ENCODE results near the gene ECHS1. TPM values are rescaled to one million over a fixed set of nuclear protein-coding genes. Genes with fewer than 3 reads are reported as not detected.
A peak's percentile ranks its signal among the peaks of the same experiment; 100 is the strongest.

ECHS1 gene
- total RNA-seq, 1 donor from 2014 or later: 37.7 TPM

DNA sequence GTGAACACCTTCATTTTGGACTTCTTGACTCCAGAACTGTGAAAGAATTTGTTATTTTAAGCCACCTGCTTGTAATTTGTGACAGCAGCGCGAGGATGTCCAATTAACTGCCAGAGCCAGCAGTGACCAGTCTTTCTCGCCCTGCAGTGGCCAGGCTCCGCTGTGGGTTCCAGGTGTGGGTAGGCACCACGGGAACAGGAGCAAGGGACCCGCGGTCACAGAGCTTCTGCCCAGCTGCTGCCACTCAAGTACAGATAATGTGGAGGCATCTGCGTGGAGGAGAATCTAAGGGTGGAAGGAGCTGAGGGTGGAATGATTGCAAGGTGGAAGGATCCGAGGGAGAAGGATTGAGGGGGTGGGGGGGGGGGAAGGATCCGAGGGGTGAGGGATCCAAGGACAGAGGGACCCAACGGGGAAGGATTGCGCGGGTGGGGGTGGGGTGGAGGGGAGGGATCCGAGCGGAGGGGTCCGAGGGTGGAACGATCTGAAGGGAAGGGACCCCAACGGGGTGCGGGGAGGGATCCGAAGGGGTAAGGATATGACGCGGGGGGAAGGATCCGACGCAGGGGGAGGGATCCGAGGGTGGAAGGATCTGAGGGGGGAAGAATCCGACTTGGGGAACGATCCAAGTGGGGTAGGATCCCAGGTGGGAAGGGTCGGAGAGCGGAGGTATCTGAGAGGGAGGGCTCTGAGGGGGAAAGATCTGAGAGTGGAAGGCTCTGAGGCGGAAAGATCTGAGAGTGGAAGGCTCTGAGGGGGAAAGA lies 40.0 kb downstream of the ECHS1 start:
- Mint-ChIP-seq H3K27me3 (peaks cover 19% of the 10 kb centered on the region), H3K4me3 (no peak overlapping the region), H3K4me1 (peaks cover 9% of the 10 kb centered on the region), H3K27ac (no peak overlapping the region), H3K36me3 (ENCODE audit: low read depth) (no peaks in the 10 kb centered on the region), H3K9me3 (no peaks in the 10 kb centered on the region)
- no peak for TF ChIP-seq CTCF (IDR thresholded peaks at IDR 0.05)
- ATAC-seq (ENCODE audit: low read depth): no peak
- ChIA-PET POLR2A (no interaction called here), CTCF (no interaction called here)
- DNase-seq: no peak
- intact Hi-C loops (cut with micrococcal nuclease): no loop called here

DNA sequence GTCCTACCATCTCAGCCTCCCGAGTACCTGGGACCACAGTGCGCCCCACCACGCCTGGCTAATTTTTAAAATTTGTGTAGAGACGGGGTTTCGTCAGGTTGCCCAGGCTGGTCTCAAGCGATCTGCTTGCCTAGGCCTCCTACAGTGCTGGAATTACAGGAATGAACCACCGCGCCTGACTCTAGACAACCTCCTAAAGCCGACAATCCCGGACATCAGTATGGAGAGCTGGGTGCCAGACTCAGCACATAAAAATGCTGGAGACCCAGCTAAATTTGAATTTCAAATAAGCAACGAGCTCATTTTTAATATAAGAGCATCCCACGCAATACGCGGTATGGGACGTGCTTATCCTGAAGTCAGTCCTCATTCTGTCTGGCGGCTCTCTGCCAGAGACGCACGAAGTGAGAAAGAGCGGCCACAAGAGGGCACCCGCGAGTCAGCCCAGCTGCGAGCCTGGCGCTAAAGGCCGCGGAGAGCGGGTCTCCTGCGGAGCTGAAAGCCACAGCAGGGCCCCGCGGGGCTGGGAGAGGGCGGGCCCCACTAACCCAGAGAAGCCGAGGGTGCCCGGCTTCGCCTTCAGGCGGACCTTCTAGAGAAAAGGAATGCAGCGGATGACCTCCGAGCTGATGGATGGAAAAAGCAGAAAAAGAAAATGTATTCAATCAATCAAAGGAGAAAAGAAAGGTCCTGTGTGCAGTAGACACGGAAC lies 43.5 kb downstream of the ECHS1 start:
- H3K4me3 Mint-ChIP-seq: peak overlapping the region; percentile 41
- peaks cover 39% of the 10 kb centered on the region for H3K27me3 Mint-ChIP-seq
- peaks cover 18% of the 10 kb centered on the region for H3K4me1 Mint-ChIP-seq
- CTCF ChIA-PET: interaction anchor here (0.7 to 3.0 kb wide), 23 partner anchors 8 to 244 kb away, joined by 3 to 24 read pairs (median 4); partner anchors contain the start of genes ECHS1, FUOM and PAOX
- ATAC-seq (ENCODE audit: low read depth): peak; percentile 90
- intact Hi-C loops (cut with micrococcal nuclease): loop anchor here (1.0 to 10.0 kb wide), 6 partner anchors 48 to 675 kb away; partner anchors contain the start of genes MTG1 and PAOX
- H3K36me3 Mint-ChIP-seq (ENCODE audit: low read depth): no peaks in the 10 kb centered on the region
- peak; percentile 84 for DNase-seq
- no peaks in the 10 kb centered on the region for H3K9me3 Mint-ChIP-seq
- peak; percentile 69 for TF ChIP-seq CTCF (IDR thresholded peaks at IDR 0.05)
- POLR2A ChIA-PET: interaction anchor here (0.9 kb wide), 1 partner anchor 60 kb away, joined by 3 read pairs; no protein-coding TSS in a partner anchor
- H3K27ac Mint-ChIP-seq: no peak overlapping the region

DNA sequence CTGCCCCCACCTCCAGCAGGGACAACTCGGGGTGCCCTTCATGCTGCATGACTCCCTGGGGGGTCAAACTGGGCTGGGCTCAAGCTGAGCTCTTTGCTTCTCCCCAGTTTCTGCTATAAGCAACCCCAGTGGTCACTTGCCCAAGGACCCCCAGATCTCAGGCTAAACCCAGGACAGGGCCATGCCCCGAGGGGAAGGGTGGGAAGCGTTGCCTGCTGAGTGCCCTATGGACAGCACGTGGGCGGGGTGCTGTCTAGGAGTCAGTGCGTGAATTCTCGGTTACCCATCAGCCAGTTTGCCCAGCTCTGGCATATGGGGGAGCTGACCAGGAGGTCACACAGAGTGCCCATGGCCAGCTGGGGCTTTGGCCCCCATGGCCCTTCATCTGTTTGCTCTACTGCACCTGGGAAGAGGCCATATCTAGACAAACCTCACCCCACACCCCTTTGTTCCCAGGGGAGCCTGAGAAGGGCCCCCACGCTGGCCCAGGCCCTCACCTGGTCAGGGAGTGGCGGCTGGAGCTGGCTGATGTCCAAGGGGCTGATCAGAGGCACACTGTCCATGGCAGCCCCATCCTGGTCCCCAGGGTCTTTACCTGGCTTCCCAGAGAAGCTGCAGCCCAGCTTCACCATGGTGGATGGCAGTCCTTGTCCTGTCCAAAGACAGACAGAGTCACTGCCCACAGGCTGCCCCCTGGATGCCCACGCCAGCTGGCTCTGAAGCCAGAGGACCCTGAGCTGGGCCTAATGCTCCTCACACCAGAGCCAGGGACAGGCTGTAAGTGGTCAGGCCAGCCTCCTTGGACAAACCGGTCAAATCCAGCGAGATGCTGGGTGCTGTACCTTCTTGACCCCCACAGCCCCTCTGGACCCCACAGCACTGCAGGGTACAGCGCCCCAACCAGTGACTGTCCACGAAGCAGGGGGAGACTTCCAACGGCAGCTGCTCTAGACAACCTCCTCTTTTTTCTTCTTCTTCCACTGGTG lies 44.5 kb downstream of the ECHS1 start:
- Mint-ChIP-seq H3K36me3 (ENCODE audit: low read depth) (no peaks in the 10 kb centered on the region), H3K4me1 (peaks cover 18% of the 10 kb centered on the region), H3K9me3 (no peaks in the 10 kb centered on the region), H3K4me3 (no peak overlapping the region), H3K27me3 (peaks cover 39% of the 10 kb centered on the region), H3K27ac (no peak overlapping the region)
- ATAC-seq (ENCODE audit: low read depth) (no peak), DNase-seq (no peak)
- intact Hi-C loops (cut with micrococcal nuclease): loop anchor here (1.0 to 10.0 kb wide), 7 partner anchors 14 to 674 kb away; partner anchors contain the start of genes MTG1 and PAOX
- no peak for TF ChIP-seq CTCF (IDR thresholded peaks at IDR 0.05)
- ChIA-PET POLR2A (interaction anchor here (1.1 kb wide), 1 partner anchor 25 kb away, joined by 4 read pairs; no protein-coding TSS in a partner anchor), CTCF (interaction anchor here (0.7 to 3.0 kb wide), 21 partner anchors 7 to 245 kb away, joined by 3 to 24 read pairs (median 4); partner anchors contain the start of genes ECHS1, FUOM and PAOX)

DNA sequence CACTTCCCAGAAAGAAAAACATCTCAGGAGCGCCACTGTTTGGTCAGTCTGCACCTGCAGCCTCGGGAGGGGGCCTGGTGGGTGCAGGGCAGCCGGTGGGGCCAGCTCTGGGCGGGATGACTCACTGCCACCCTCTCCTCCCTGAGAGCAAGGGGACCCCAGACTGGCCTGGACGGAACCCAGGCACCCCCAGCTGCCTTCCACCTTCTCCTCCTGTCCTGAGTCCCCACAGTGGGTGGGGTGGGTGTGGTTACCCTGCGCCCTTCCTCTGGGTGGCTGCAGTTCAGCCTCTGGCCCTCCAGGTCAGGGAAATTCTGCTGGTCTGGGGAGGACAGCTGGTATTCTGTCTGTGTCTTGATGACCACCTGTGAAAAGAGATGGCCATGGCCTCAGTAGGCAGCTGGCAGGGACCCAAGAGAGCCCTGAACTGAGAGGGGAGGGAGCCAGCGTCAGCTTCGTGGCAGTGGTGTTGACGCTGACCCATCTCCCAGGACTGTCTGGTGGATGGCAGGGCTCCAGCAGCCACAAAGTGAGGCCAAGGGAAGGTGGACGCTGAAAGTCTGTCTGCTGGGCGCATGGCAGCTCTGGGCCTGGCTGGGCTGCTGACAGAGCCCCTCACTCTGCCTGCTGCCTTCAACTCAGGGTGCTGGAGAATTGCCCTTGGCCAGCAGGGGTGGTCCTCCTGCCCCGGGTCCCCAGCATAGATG lies 45.4 kb downstream of the ECHS1 start:
- no peak for DNase-seq
- H3K27me3 Mint-ChIP-seq: peaks cover 42% of the 10 kb centered on the region

More for the DNA sequence above, 45.4 kb downstream of the ECHS1 start:
- Mint-ChIP-seq H3K4me1 (peaks cover 18% of the 10 kb centered on the region), H3K4me3 (no peak overlapping the region), H3K27ac (no peak overlapping the region), H3K36me3 (ENCODE audit: low read depth) (no peaks in the 10 kb centered on the region), H3K9me3 (no peaks in the 10 kb centered on the region)
- ChIA-PET CTCF (interaction anchor here (0.7 to 3.0 kb wide), 9 partner anchors 13 to 192 kb away, joined by 3 to 24 read pairs (median 4); no protein-coding TSS in a partner anchor), POLR2A (interaction anchor here (1.1 kb wide), 1 partner anchor 26 kb away, joined by 4 read pairs; no protein-coding TSS in a partner anchor)
- no peak for ATAC-seq (ENCODE audit: low read depth)
- intact Hi-C loops (cut with micrococcal nuclease): loop anchor here (1.0 to 10.0 kb wide), 3 partner anchors 14 to 673 kb away; partner anchors contain the start of gene PAOX
- TF ChIP-seq CTCF (IDR thresholded peaks at IDR 0.05): no peak
